K562 (cell line): Measurements from ENCODE around the gene PRMT5. TPM values are rescaled to one million over a fixed set of nuclear protein-coding genes. Genes with fewer than 3 reads are reported as not detected.

Experiments
- ASH1L ChIP-seq: fragments of 450-650 bp; IDR thresholded peaks from 2 replicates; pipeline ENCODE4 v1.6.1; 2018; ENCODE audit warnings: borderline replicate concordance, mild to moderate bottlenecking, low read depth; ENCODE audit not compliant: partially characterized antibody
- BRD4 ChIP-seq: fragments of 200-600 bp; sonication (generic); IDR thresholded peaks from 2 replicates; pipeline ENCODE4 v1.6.1; 2017; ENCODE audit warnings: inconsistent platforms
- CBFA2T3 ChIP-seq: fragments of 450-650 bp; IDR thresholded peaks from 2 replicates; pipeline ENCODE4 v1.6.1; 2017
- CC2D1A ChIP-seq: fragments of 450-650 bp; IDR thresholded peaks from 2 replicates; pipeline ENCODE4 v1.6.1; 2017; ENCODE audit warnings: mild to moderate bottlenecking
- CCNT2 ChIP-seq: IDR thresholded peaks from 2 replicates; pipeline ENCODE4 v1.6.1; 2011; ENCODE audit warnings: borderline replicate concordance, low read depth, mild to moderate bottlenecking, moderate library complexity, mixed read lengths, low read length; ENCODE audit not compliant: insufficient read length; ENCODE audit errors: extremely low read depth
- DNMT1 ChIP-seq: fragments of 450-650 bp; IDR thresholded peaks from 2 replicates; pipeline ENCODE4 v1.6.1; 2016; ENCODE audit warnings: antibody characterized with exemption, mild to moderate bottlenecking
- DPF2 ChIP-seq: fragments of 450-650 bp; IDR thresholded peaks from 2 replicates; pipeline ENCODE4 v1.6.1; 2016
- E2F4 ChIP-seq: sonication (generic); formaldehyde crosslinking; IDR thresholded peaks from 2 replicates; pipeline ENCODE4 v1.8.0; 2022; ENCODE audit warnings: mild to moderate bottlenecking, low read depth, missing genetic modification reagents
- ETS1 ChIP-seq: conservative IDR thresholded peaks from 2 replicates; pipeline ENCODE4 v1.6.1; 2011; ENCODE audit warnings: low read depth, mild to moderate bottlenecking, low read length; ENCODE audit not compliant: control insufficient read depth
- HNRNPL ChIP-seq: fragments of 200-400 bp; formaldehyde crosslinking; IDR thresholded peaks from 2 replicates; pipeline ENCODE4 v1.6.1; 2017; ENCODE audit warnings: low read depth, mild to moderate bottlenecking, low read length
- HSF4 ChIP-seq: fragments of 250-450 bp; sonication (Bioruptor Pico); IDR thresholded peaks from 2 replicates; pipeline ENCODE4 v2.1.2; 2022; ENCODE audit warnings: mild to moderate bottlenecking, moderate library complexity, borderline replicate concordance
- ILK ChIP-seq: fragments of 450-650 bp; IDR thresholded peaks from 2 replicates; pipeline ENCODE4 v1.6.1; 2016; ENCODE audit warnings: missing genetic modification characterization, low read depth, mild to moderate bottlenecking, missing compliant biosample characterization, moderate library complexity, borderline replicate concordance
- JUN ChIP-seq, 2 experiments: sonication (generic) in 1 of 2; formaldehyde crosslinking in 1 of 2; IDR thresholded peaks; 2 replicates each; pipeline versions ENCODE4 v1.6.1 to v1.8.0; 2012 to 2022; ENCODE audit warnings: borderline replicate concordance in 2 of 2, mild to moderate bottlenecking in 2 of 2, improper control_type of control experiment in 1 of 2, low read depth in 1 of 2, low read length in 1 of 2, missing genetic modification reagents in 1 of 2
- KDM4B ChIP-seq, 2 experiments: fragments of 450-650 bp in 1 of 2; sonication (generic) in 1 of 2; IDR thresholded peaks; 2 replicates each; pipeline ENCODE4 v1.6.1; 2016 to 2017; ENCODE audit warnings: borderline replicate concordance in 2 of 2, antibody characterized with exemption in 1 of 2, low read depth in 1 of 2, mild to moderate bottlenecking in 1 of 2
- KLF13 ChIP-seq: fragments of 450-650 bp; IDR thresholded peaks from 2 replicates; pipeline ENCODE4 v1.6.1; 2016; ENCODE audit warnings: missing genetic modification characterization, low read depth, mild to moderate bottlenecking, missing compliant biosample characterization, moderate library complexity, borderline replicate concordance
- MCM5 ChIP-seq: fragments of 450-650 bp; IDR thresholded peaks from 2 replicates; pipeline ENCODE4 v1.6.1; 2016; ENCODE audit warnings: low read depth
- MXI1 ChIP-seq: IDR thresholded peaks from 2 replicates; pipeline ENCODE4 v1.6.1; 2011; ENCODE audit warnings: low read depth, mild to moderate bottlenecking, improper control_type of control experiment, low read length
- NCOA1 ChIP-seq: fragments of 450-650 bp; IDR thresholded peaks from 2 replicates; pipeline ENCODE4 v1.6.1; 2016; ENCODE audit warnings: low read depth
- POLR2AphosphoS5 ChIP-seq: IDR thresholded peaks from 2 replicates; pipeline ENCODE4 v1.6.1; 2011; ENCODE audit warnings: mild to moderate bottlenecking, low read depth, low read length, moderate library complexity; ENCODE audit not compliant: control insufficient read depth, insufficient read depth
- POLR2H ChIP-seq: IDR thresholded peaks from 2 replicates; pipeline ENCODE4 v1.6.1; 2016; ENCODE audit warnings: missing genetic modification characterization, low read depth, mild to moderate bottlenecking, control low read depth, missing compliant biosample characterization, moderate library complexity
- SP2 ChIP-seq: IDR thresholded peaks from 2 replicates; pipeline ENCODE4 v1.6.1; 2011; ENCODE audit warnings: mild to moderate bottlenecking, low read depth, low read length, moderate library complexity; ENCODE audit not compliant: poor library complexity, severe bottlenecking; ENCODE audit errors: extremely low read depth
- SRSF1 ChIP-seq: fragments of 200-400 bp; formaldehyde crosslinking; IDR thresholded peaks from 2 replicates; pipeline ENCODE4 v1.6.1; 2017; ENCODE audit warnings: mild to moderate bottlenecking, low read depth, low read length, moderate library complexity
- TEAD4 ChIP-seq, 2 experiments: sonication (generic) in 1 of 2; formaldehyde crosslinking in 1 of 2; IDR thresholded peaks; 2 replicates each; pipeline versions ENCODE4 v1.6.1 to v1.8.0; 2012 to 2022; ENCODE audit warnings: borderline replicate concordance in 1 of 2, inconsistent platforms in 1 of 2, low read length in 1 of 2, mild to moderate bottlenecking in 1 of 2, missing genetic modification reagents in 1 of 2
- U2AF1 ChIP-seq: fragments of 200-400 bp; formaldehyde crosslinking; optimal IDR thresholded peaks from 2 replicates; pipeline ENCODE3; 2017; ENCODE audit warnings: mild to moderate bottlenecking, low read depth, low read length, moderate library complexity
- ZC3H8 ChIP-seq: fragments of 450-650 bp; IDR thresholded peaks from 2 replicates; pipeline ENCODE4 v1.6.1; 2017
- ZFX ChIP-seq: sonication (generic); formaldehyde crosslinking; IDR thresholded peaks from 2 replicates; pipeline ENCODE4 v1.8.0; 2022; ENCODE audit warnings: mild to moderate bottlenecking, missing genetic modification reagents, moderate library complexity
- ZNF174 ChIP-seq: fragments of 250-450 bp; sonication (Bioruptor Pico); IDR thresholded peaks from 2 replicates; pipeline ENCODE4 v1.4.0; 2020; ENCODE audit warnings: mild to moderate bottlenecking
- ZNF436 ChIP-seq: fragments of 250-450, 450-650 bp; sonication (Bioruptor Pico); formaldehyde crosslinking; IDR thresholded peaks from 2 replicates; pipeline ENCODE4 v1.7.0; 2020; ENCODE audit warnings: mild to moderate bottlenecking
- ZNF445 ChIP-seq: fragments of 250-450 bp; sonication (Bioruptor Pico); IDR thresholded peaks from 2 replicates; pipeline ENCODE4 v1.4.0; 2020; ENCODE audit warnings: low read depth, mild to moderate bottlenecking, moderate library complexity
- polyA plus RNA-seq, 8 experiments: library from polyadenylated mRNA; depleted of rRNA in 4 of 8; stranded (reverse) in 5 of 8; unstranded in 3 of 8; fragments of >200 nt; fragmentation: Nextera tagmentation in 2 of 8; fragmentation: Illumina TruSeq in 1 of 8; extraction: Ambion mirVana in 2 of 8; extraction: Trizol in 1 of 8; gene quantifications; 2 replicates each; pipeline versions ENCODE4 v1.2.1 to v1.2.3, GENCODE V29; 2011 to 2014; ENCODE audit warnings: inconsistent platforms in 1 of 8, missing spikeins in 1 of 8
- total RNA-seq, 7 experiments: library from RNA; depleted of rRNA in 6 of 7; stranded (reverse); fragments of >200 nt in 6 of 7; fragmentation: Illumina TruSeq in 2 of 7; extraction: Trizol in 2 of 7; gene quantifications; 2 replicates each; pipeline versions ENCODE4 v1.2.1 to v1.2.3, GENCODE V29; 2011 to 2021; ENCODE audit warnings: low replicate concordance in 1 of 7

PRMT5 gene
- total and polyA plus RNA-seq, 9 of the 15 experiments (the other 6 are each of a cell fraction or from before 2014, with no cell fraction given): 114 to 552 (median 222) TPM

GRCh38 chr14:22897357-22897756 is 31.8 kb downstream of the PRMT5 start (continued):
- TF ChIP-seq MCM5: no peak
- TF ChIP-seq DPF2: peak; percentile 92
- TF ChIP-seq CCNT2: no peak
- no peak for TF ChIP-seq POLR2H (tag)
- no peak for TF ChIP-seq SP2
- no peak for TF ChIP-seq ZFX
- no peak for TF ChIP-seq ZC3H8
- TF ChIP-seq CC2D1A: peak; percentile 93; the same call in 1 of the 2 replicates
- TF ChIP-seq BRD4: no peak
- no peak for TF ChIP-seq SRSF1
- TF ChIP-seq ZNF174: no peak
- no peak; the same call in 1 of the 2 replicates for TF ChIP-seq JUN (IDR thresholded peaks at IDR 0.05; ENCODE audit: borderline replicate concordance, low read depth, low read length)
- TF ChIP-seq JUN (CRISPR knock-in tag; IDR thresholded peaks at IDR 0.05; ENCODE audit: borderline replicate concordance): no peak
- TF ChIP-seq HSF4 (CRISPR knock-in tag): no peak
- TF ChIP-seq ILK (tag): no peak
- no peak for TF ChIP-seq ASH1L
- TF ChIP-seq POLR2AphosphoS5: peak; percentile 97
- TF ChIP-seq U2AF1: no peak
- TF ChIP-seq DNMT1: no peak
- peak; percentile 99 for TF ChIP-seq CBFA2T3
- TF ChIP-seq E2F4 (CRISPR knock-in tag): no peak
- peak; percentile 69 for TF ChIP-seq MXI1
- TF ChIP-seq NCOA1: peak; percentile 64; the same call in 1 of the 2 replicates
- no peak for TF ChIP-seq KDM4B (IDR thresholded peaks at IDR 0.05; ENCODE audit: borderline replicate concordance in 2 of 2, low read depth in 1 of 2)
- TF ChIP-seq HNRNPL: peak; percentile 64; the same call in 1 of the 2 replicates
- TF ChIP-seq ZNF445 (CRISPR knock-in tag): no peak
- TF ChIP-seq ZNF436 (CRISPR knock-in tag): no peak
- TF ChIP-seq KLF13 (tag): no peak
- TF ChIP-seq TEAD4 (IDR thresholded peaks at IDR 0.05; ENCODE audit: low read length): peak; percentile 94
- TF ChIP-seq TEAD4 (CRISPR knock-in tag; IDR thresholded peaks at IDR 0.05; ENCODE audit: borderline replicate concordance): no peak
- TF ChIP-seq ETS1: peak; percentile 72; the same call in 1 of the 2 replicates
